Fibroblast of lung (primary cell): ENCODE measurements around the gene RNASE12. TPM values are rescaled to one million over a fixed set of nuclear protein-coding genes. Genes with fewer than 3 reads are reported as not detected.

Experiments
- DNase-seq, 2 donors: peaks; one replicate each; pipeline versions ENCODE4 v3.0.0 to v3.0.0-alpha.2; 2010; ENCODE audit warnings: low read depth in 2 of 2
- H2AFZ ChIP-seq: 2 replicates; pipeline ENCODE4 v1.5.1; 2012; ENCODE audit warnings: low read length, control low read depth, inconsistent platforms
- H3K27ac ChIP-seq: 2 replicates; pipeline ENCODE4 v1.5.1; 2011; ENCODE audit warnings: low read length, control low read depth; ENCODE audit not compliant: insufficient read depth
- H3K27me3 ChIP-seq: 2 replicates; pipeline ENCODE4 v1.5.1; 2011; ENCODE audit warnings: mild to moderate bottlenecking, low read length; ENCODE audit not compliant: control insufficient read depth, insufficient read depth
- H3K36me3 ChIP-seq: 2 replicates; pipeline ENCODE4 v1.5.1; 2011; ENCODE audit warnings: low read length; ENCODE audit not compliant: control insufficient read depth, insufficient read depth
- H3K4me1 ChIP-seq: 2 replicates; pipeline ENCODE4 v1.5.1; 2011; ENCODE audit warnings: low read length; ENCODE audit not compliant: control insufficient read depth, insufficient read depth; ENCODE audit errors: extremely low read depth
- H3K4me2 ChIP-seq: 2 replicates; pipeline ENCODE4 v1.5.1; 2011; ENCODE audit warnings: low read length, control low read depth; ENCODE audit not compliant: insufficient read depth; ENCODE audit errors: extremely low read depth
- H3K4me3 ChIP-seq, 4 experiments: fragments of 200-600 bp in 1 of 4; sonication (generic) in 1 of 4; replicated peaks in 1 of 4; 2 replicates each; pipeline ENCODE4 v1.5.1; 2011 to 2016; ENCODE audit warnings: low read length in 4 of 4, low read depth in 3 of 4, mild to moderate bottlenecking in 3 of 4, control low read depth in 2 of 4, inconsistent platforms in 1 of 4, mixed read lengths in 1 of 4; ENCODE audit not compliant: insufficient read depth in 1 of 4; ENCODE audit errors: control extremely low read depth in 1 of 4
- H3K79me2 ChIP-seq: 2 replicates; pipeline ENCODE4 v1.5.1; 2012; ENCODE audit warnings: mild to moderate bottlenecking, low read length, inconsistent platforms; ENCODE audit not compliant: control insufficient read depth, insufficient read depth
- H3K9ac ChIP-seq: 2 replicates; pipeline ENCODE4 v1.5.1; 2011; ENCODE audit warnings: mild to moderate bottlenecking, low read length, control low read depth; ENCODE audit not compliant: insufficient read depth
- H3K9me3 ChIP-seq: 2 replicates; pipeline ENCODE4 v1.5.1; 2012; ENCODE audit warnings: low read depth, low read length; ENCODE audit not compliant: control insufficient read depth, insufficient read depth
- H4K20me1 ChIP-seq: 2 replicates; pipeline ENCODE4 v1.5.1; 2011; ENCODE audit warnings: low read length; ENCODE audit not compliant: control insufficient read depth, insufficient read depth; ENCODE audit errors: extremely low read depth
- CTCF ChIP-seq, 2 donors: IDR thresholded peaks in 1 of 2; conservative IDR thresholded peaks in 1 of 2; 1 replicate in 1 of 2; 2 replicates in 1 of 2; pipeline ENCODE4 v1.5.1; 2011 to 2012; ENCODE audit warnings: low read length in 2 of 2, control low read depth in 1 of 2, inconsistent platforms in 1 of 2, low read depth in 1 of 2, mild to moderate bottlenecking in 1 of 2
- EZH2 ChIP-seq: IDR thresholded peaks from 2 replicates; pipeline ENCODE4 v1.5.1; 2012; ENCODE audit warnings: low read length, control low read depth, mild to moderate bottlenecking; ENCODE audit errors: missing control alignments
- polyA plus RNA-seq, 2 donors: library from polyadenylated mRNA; depleted of rRNA in 1 of 2; stranded (reverse) in 1 of 2; unstranded in 1 of 2; fragments of >200 nt; gene quantifications; 2 replicates each; pipeline ENCODE4 v1.2.1, GENCODE V29; 2011 to 2012; ENCODE audit warnings: missing spikeins in 1 of 2
- total RNA-seq: library from RNA; depleted of rRNA; stranded (reverse); fragments of >200 nt; gene quantifications from 2 replicates; pipeline ENCODE4 v1.2.1, GENCODE V29; 2014

Gene RNASE12
- total and polyA plus RNA-seq, 2 donors (not counting 1 experiment from before 2014, with no cell fraction given) = not detected

DNA sequence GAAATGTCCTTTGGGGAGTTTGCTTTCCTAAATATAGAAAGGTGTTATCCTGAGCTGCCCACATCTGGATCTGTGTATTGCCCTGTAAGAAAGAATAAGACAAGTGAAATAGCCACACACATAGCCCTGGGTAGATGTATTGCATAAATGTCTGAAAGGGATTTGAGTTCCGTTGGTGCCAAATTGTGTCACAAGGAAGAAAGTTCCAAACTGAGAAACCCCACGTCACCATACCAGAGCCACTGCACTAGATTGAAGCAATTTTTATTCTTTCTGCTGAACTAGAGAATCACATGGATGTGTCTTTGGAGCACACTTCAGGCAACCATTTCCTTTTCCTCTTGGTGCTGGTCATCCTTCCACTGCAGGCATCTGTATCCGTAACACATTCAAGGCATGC is 35.3 kb downstream of the RNASE12 start:
- no peak overlapping the region for H3K9ac ChIP-seq
- DNase-seq = no peak
- H3K36me3 ChIP-seq = no peaks in the 10 kb centered on the region
- peaks cover 2% of the 10 kb centered on the region for H3K27me3 ChIP-seq
- no peaks in the 10 kb centered on the region for H3K4me1 ChIP-seq
- no peaks in the 10 kb centered on the region for H3K9me3 ChIP-seq
- H3K27ac ChIP-seq = no peak overlapping the region
- TF ChIP-seq EZH2 = no peak
- no peak for TF ChIP-seq CTCF (conservative IDR thresholded peaks at IDR 0.05 in 1 of 2, IDR thresholded peaks at IDR 0.05 in 1 of 2; ENCODE audit: low read depth in 1 of 2, low read length in 2 of 2)
- H2AFZ ChIP-seq = no peak overlapping the region
- H4K20me1 ChIP-seq = no peaks in the 10 kb centered on the region
- H3K4me2 ChIP-seq = no peak overlapping the region
- H3K4me3 ChIP-seq = no peak overlapping the region
- no peaks in the 10 kb centered on the region for H3K79me2 ChIP-seq

GRCh38 chr14:20553024-20553423 is 38.2 kb downstream of the RNASE12 start:
- H3K9ac ChIP-seq = no peak overlapping the region
- H3K9me3 ChIP-seq = no peaks in the 10 kb centered on the region
- no peak overlapping the region for H2AFZ ChIP-seq
- peaks cover 2% of the 10 kb centered on the region for H3K27me3 ChIP-seq
- no peak for DNase-seq
- H3K4me2 ChIP-seq = no peak overlapping the region
- H3K36me3 ChIP-seq = no peaks in the 10 kb centered on the region
- H3K27ac ChIP-seq = no peak overlapping the region
- H3K4me3 ChIP-seq = no peak overlapping the region
- no peaks in the 10 kb centered on the region for H3K4me1 ChIP-seq
- no peaks in the 10 kb centered on the region for H3K79me2 ChIP-seq
- TF ChIP-seq CTCF (conservative IDR thresholded peaks at IDR 0.05 in 1 of 2, IDR thresholded peaks at IDR 0.05 in 1 of 2; ENCODE audit: low read depth in 1 of 2, low read length in 2 of 2) = no peak
- TF ChIP-seq EZH2 = no peak
- H4K20me1 ChIP-seq = no peaks in the 10 kb centered on the region

DNA sequence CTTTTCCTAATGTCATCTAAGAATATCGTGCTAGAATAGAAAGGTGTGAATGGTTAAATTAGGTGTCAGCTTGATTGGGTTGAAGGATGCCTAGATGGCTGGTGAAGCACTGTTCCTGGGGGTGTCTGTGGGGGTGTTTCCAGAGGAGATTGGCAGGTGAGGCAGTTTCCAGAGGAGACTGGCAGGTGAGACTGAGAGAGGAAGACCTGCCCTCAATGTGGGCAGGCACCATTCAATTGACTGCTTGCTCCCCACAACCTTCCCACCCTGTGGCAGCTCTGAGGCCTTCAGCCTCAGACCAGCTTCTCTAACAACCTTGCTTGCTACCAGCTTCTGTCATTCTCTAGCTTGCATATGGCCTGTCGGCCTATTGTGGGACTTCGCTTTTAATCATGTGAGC is 39.6 kb downstream of the RNASE12 start:
- no peak overlapping the region for H3K4me3 ChIP-seq
- H4K20me1 ChIP-seq = no peaks in the 10 kb centered on the region
- no peaks in the 10 kb centered on the region for H3K9me3 ChIP-seq
- H2AFZ ChIP-seq = no peak overlapping the region
- no peak overlapping the region for H3K4me2 ChIP-seq
- no peaks in the 10 kb centered on the region for H3K36me3 ChIP-seq
- no peak for DNase-seq
- no peaks in the 10 kb centered on the region for H3K4me1 ChIP-seq
- no peak overlapping the region for H3K27ac ChIP-seq
- peaks cover 2% of the 10 kb centered on the region for H3K27me3 ChIP-seq
- H3K79me2 ChIP-seq = no peaks in the 10 kb centered on the region
- TF ChIP-seq EZH2 = no peak
- TF ChIP-seq CTCF (conservative IDR thresholded peaks at IDR 0.05 in 1 of 2, IDR thresholded peaks at IDR 0.05 in 1 of 2; ENCODE audit: low read depth in 1 of 2, low read length in 2 of 2) = no peak
- H3K9ac ChIP-seq = no peak overlapping the region
